ENCODE measurements around the gene GJD2. TPM values are rescaled to one million over a fixed set of nuclear protein-coding genes. Genes with fewer than 3 reads are reported as not detected.
A peak's percentile ranks its signal among the peaks of the same experiment; 100 is the strongest.

Gene GJD2
- total RNA-seq (not detected), polyA plus RNA-seq (not detected)
- long read RNA-seq, donor 1 = 0 reads
- long read RNA-seq, donor 2 = 0 reads

DNA sequence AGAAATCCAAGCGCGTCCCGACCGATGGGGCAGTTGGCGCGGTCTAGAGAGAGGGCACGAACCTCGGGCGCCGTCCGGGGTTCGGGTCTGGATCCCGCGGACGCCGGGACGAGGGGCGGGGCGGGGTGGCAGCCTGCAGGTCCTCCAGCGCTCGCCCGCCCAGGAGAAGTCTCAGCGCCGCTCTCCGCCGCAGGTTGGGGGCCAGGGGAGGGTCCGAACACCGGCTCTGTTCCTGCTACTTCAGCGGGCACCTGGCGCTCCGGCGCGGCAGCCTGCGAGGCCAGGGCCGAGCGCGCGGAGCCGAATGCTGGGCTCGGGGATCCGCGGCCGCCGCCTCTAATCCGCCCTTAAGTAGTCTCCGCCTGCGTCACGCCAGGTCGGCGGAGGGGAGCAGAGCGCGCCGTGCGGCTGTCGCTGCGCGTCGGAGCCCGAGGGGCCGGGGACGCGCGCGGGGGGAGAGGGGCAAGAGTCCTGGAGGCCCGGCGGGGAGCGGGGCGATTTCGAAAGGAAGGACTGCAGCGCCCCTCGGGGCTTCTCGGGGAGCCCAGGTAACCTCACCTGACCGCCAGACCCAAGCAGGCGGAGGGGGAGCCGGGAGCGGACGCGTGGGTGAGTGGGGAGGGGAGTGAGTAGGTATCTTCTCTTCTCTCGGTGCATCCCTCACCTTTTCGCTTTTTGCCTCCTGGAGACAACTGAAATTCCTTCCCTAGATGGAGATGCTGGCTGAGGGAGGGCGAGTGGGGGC is at the start of gene GJD2:
GJD2 (minus strand) TSS at position 325 of the 745 bp plus-strand sequence. CDS start 510 bp downstream, outside the sequence.
- peak in 3 of 4 donors; percentile 29 to 42 (median 37) for ATAC-seq
- peaks cover 4 to 66% (median 17%) of the 10 kb centered on the region in 3 donors for H3K27me3 ChIP-seq (ENCODE audit: insufficient read depth in 3 of 3, low read length in 2 of 3)
- intact Hi-C loops (cut with DNase I) = no loop called here
- TF ChIP-seq, protein P1, sequence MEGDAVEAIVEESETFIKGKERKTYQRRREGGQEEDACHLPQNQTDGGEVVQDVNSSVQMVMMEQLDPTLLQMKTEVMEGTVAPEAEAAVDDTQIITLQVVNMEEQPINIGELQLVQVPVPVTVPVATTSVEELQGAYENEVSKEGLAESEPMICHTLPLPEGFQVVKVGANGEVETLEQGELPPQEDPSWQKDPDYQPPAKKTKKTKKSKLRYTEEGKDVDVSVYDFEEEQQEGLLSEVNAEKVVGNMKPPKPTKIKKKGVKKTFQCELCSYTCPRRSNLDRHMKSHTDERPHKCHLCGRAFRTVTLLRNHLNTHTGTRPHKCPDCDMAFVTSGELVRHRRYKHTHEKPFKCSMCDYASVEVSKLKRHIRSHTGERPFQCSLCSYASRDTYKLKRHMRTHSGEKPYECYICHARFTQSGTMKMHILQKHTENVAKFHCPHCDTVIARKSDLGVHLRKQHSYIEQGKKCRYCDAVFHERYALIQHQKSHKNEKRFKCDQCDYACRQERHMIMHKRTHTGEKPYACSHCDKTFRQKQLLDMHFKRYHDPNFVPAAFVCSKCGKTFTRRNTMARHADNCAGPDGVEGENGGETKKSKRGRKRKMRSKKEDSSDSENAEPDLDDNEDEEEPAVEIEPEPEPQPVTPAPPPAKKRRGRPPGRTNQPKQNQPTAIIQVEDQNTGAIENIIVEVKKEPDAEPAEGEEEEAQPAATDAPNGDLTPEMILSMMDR (IDR thresholded peaks at IDR 0.05) = no peak
- H3K4me1 ChIP-seq = no peaks in the 10 kb centered on the region
- H3K36me3 ChIP-seq (ENCODE audit: insufficient read depth in 1 of 2, low read depth in 1 of 2) = no peaks in the 10 kb centered on the region
- H3K27ac ChIP-seq = no peak within 1 kb of the TSS
- no peaks in the 10 kb centered on the region for H3K9me3 ChIP-seq
- peak within 1 kb of the TSS; percentile 55 for H3K4me3 ChIP-seq
- no peak for DNase-seq
- 1% methylated on average over 57 to 81 of the region's 81 CpGs for WGBS, 3 donors

DNA sequence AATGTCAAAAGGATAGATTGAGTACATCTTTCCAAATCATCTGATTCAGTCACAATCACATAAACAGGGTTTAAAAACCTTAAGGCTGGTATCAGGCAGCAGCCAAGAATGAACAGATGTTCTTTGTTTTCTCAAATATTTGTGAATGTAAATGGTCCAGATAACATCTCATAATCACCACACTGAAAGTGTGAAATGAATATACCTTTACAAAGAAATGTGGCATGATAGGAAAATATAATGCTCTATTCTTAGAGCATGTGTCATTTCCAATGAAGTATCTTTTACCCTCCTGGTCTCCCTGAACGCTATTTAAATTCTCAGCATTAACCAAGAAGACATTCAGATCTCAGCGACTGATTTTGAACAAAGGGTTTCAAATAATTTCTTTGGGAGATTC is 49.3 kb upstream of the GJD2 start:
- H3K4me1 ChIP-seq = peaks cover 12% of the 10 kb centered on the region
- H3K36me3 ChIP-seq (ENCODE audit: insufficient read depth in 1 of 2, low read depth in 1 of 2) = no peaks in the 10 kb centered on the region
- peak overlapping the region; percentile 54 for H3K27ac ChIP-seq
- H3K9me3 ChIP-seq = no peaks in the 10 kb centered on the region
- H3K4me3 ChIP-seq = no peak overlapping the region
- peaks cover 0 to 1% (median 0%) of the 10 kb centered on the region in 3 donors for H3K27me3 ChIP-seq (ENCODE audit: insufficient read depth in 3 of 3, low read length in 2 of 3)
- intact Hi-C loops (cut with DNase I) = no loop called here
- DNase-seq (no peak), ATAC-seq (peak in 1 of 4 donors; percentile 38)
- TF ChIP-seq, protein P1 (IDR thresholded peaks at IDR 0.05) = no peak
- 22 to 43% (median 25%) methylated on average over 2 of the region's 2 CpGs for WGBS, 3 donors

DNA sequence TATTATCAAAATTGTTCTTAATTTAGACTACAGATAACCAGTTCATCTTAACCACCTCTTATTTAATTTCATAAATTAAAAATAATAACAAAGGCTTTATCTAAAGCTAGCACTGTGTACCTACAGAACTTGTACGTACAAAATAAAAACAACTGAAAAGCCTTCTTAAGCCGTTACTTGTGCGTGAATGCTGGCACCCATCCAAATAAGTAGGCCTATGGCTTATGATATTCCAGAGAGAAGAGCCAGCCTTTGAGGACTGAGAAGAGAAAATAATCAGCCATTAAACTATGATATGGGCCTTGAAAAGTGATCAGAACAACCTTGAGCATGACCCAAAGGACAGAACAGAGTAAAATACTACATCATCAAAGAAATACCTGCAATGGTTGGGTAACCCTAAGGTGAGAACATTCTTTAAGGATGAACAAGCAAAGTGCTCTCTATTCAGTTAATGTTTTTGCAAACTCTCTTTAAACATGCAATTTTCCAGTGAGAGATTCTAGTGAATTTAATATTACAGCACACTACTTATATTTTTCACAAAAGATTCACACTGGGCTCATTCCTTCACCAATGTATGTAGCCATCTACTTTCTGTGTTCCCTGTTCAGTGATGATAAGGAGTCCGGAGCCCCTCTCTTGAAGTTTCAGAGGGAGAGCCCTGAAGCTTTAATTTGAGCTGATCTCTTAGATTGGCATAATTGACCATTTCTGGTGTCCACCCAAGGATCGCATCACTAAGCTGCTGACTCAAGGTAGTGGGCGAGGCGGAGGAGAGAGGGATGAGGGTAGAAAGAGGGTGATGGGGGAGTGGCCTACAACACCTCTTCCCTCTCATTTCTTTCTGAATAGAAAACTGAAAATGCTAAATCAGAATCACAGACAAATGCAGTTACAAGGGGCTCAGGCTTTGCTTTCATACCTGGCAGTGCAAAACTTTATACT is 48.3 kb upstream of the GJD2 start:
- intact Hi-C loops (cut with DNase I) = no loop called here
- 84 to 86% (median 85%) methylated on average over 7 of the region's 7 CpGs for WGBS, 3 donors

DNA sequence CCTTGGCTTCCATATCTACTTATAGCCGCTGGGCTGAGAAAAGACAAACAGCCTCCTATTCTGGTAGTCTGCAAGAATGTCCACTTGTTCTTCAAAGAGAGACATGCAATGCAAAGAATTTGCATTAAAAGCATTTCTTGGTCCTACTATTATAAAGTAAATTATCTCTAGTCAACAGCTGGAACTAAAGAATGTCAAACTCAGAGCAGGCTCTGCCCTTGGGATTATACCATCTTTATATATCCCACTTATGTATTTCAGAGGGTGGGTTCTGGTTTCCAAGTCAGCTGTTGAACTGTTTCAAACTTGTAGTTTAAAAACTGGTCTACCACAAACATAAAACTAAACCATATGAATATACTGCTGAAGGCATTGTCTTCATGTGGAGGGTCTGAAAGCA is 47.6 kb upstream of the GJD2 start:
- H3K4me3 ChIP-seq = no peak overlapping the region
- no peaks in the 10 kb centered on the region for H3K36me3 ChIP-seq (ENCODE audit: insufficient read depth in 1 of 2, low read depth in 1 of 2)
- 92 to 95% (median 94%) methylated on average over 1 of the region's 1 CpG for WGBS, 3 donors
- no peaks in the 10 kb centered on the region for H3K9me3 ChIP-seq
- intact Hi-C loops (cut with DNase I) = no loop called here
- ATAC-seq (no peak), DNase-seq (no peak)
- TF ChIP-seq, protein P1 (IDR thresholded peaks at IDR 0.05) = no peak
- H3K4me1 ChIP-seq = peaks cover 22% of the 10 kb centered on the region
- H3K27me3 ChIP-seq (ENCODE audit: insufficient read depth in 3 of 3, low read length in 2 of 3) = peaks cover 0 to 1% (median 0%) of the 10 kb centered on the region in 3 donors
- no peak overlapping the region for H3K27ac ChIP-seq

More for the DNA sequence above, 48.3 kb upstream of the GJD2 start:
- Histone ChIP-seq H3K36me3 (ENCODE audit: insufficient read depth in 1 of 2, low read depth in 1 of 2) (no peaks in the 10 kb centered on the region), H3K9me3 (no peaks in the 10 kb centered on the region), H3K27ac (no peak overlapping the region), H3K4me1 (peaks cover 22% of the 10 kb centered on the region), H3K4me3 (no peak overlapping the region), H3K27me3 (ENCODE audit: insufficient read depth in 3 of 3, low read length in 2 of 3) (peaks cover 0 to 1% (median 0%) of the 10 kb centered on the region in 3 donors)
- TF ChIP-seq, protein P1 (IDR thresholded peaks at IDR 0.05) = no peak
- ATAC-seq (no peak), DNase-seq (no peak)
